Lower lobe of right lung (tissue), 2 donors: ENCODE data around the gene RAB11FIP2. TPM values are rescaled to one million over a fixed set of nuclear protein-coding genes. Genes with fewer than 3 reads are reported as not detected.

ENCODE experiments used
- ATAC-seq, 2 donors: fragments of 200-7000 bp; cut with Tn5 transposase; one replicate each; pipeline ENCODE4 v1.9.1; 2020 to 2022; ENCODE audit warnings: mild to moderate bottlenecking in 2 of 2, moderate library complexity in 2 of 2
- DNase-seq: peaks from one replicate; pipeline ENCODE4 v3.0.0-alpha.2; 2020
- H3K27ac ChIP-seq: fragments of 200-600 bp; one replicate; pipeline ENCODE4 v1.8.0; 2022
- H3K27me3 ChIP-seq: fragments of 200-600 bp; one replicate; pipeline ENCODE4 v1.8.0; 2022; ENCODE audit warnings: low read depth
- H3K36me3 ChIP-seq: fragments of 200-600 bp; one replicate; pipeline ENCODE4 v1.8.0; 2022; ENCODE audit warnings: mild to moderate bottlenecking
- H3K4me1 ChIP-seq: fragments of 200-600 bp; one replicate; pipeline ENCODE4 v1.8.0; 2022
- H3K4me3 ChIP-seq: fragments of 200-600 bp; one replicate; pipeline ENCODE4 v1.8.0; 2022; ENCODE audit warnings: mild to moderate bottlenecking
- H3K9me3 ChIP-seq: fragments of 200-600 bp; one replicate; pipeline ENCODE4 v1.8.0; 2022
- intact Hi-C: fragments of 100-400 bp; cut with DNase I; formaldehyde crosslinking; loops from one replicate; pipeline ENCODE4 v1.11.0; 2022
- total RNA-seq: library from RNA; stranded (reverse); fragmentation: NEBNext Ultra II Directional; extraction: Animal tissue kit (Norgen Biotek cat#: 25700); gene quantifications from one replicate; pipeline ENCODE4 v1.2.1, GENCODE V29; 2021
- TF ChIP-seq, protein P1 (sequence below): fragments of 200-600 bp; IDR thresholded peaks from one replicate; pipeline ENCODE4 v1.8.0; 2022; ENCODE audit warnings: antibody characterized with exemption, mild to moderate bottlenecking
- donor health status: DM: no; HTN: yes; CAD: no; lungs with severe emphysema.

The RAB11FIP2 gene
- total RNA-seq, 1 donor from 2014 or later, result 31.0 TPM

DNA sequence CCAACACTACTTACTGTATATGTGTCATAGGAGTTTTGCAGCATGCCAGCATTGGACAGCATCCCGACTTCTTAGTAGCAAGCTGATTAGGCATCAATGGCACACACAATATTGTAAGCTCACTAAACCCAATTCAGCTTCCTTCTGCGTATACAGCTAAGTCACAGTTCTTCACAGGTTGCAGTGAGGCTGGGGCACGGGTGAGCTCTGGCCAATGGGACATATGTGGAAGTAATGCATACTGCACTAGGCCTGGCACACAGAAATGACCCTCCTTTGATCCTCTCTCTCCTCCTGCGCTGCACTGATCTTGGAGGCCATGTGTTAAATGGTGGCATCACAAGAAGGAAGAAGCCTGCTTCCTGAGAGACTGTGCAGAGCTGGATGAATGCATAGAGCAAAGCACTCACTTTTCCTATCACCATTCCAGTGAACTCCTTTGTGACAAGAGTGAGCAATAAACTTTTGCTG is 11.9 kb downstream of the RAB11FIP2 start:
- no peaks in the 10 kb centered on the region for H3K27me3 ChIP-seq
- no peak overlapping the region for H3K4me3 ChIP-seq
- H3K36me3 ChIP-seq, result peaks cover 10% of the 10 kb centered on the region
- TF ChIP-seq, protein P1, sequence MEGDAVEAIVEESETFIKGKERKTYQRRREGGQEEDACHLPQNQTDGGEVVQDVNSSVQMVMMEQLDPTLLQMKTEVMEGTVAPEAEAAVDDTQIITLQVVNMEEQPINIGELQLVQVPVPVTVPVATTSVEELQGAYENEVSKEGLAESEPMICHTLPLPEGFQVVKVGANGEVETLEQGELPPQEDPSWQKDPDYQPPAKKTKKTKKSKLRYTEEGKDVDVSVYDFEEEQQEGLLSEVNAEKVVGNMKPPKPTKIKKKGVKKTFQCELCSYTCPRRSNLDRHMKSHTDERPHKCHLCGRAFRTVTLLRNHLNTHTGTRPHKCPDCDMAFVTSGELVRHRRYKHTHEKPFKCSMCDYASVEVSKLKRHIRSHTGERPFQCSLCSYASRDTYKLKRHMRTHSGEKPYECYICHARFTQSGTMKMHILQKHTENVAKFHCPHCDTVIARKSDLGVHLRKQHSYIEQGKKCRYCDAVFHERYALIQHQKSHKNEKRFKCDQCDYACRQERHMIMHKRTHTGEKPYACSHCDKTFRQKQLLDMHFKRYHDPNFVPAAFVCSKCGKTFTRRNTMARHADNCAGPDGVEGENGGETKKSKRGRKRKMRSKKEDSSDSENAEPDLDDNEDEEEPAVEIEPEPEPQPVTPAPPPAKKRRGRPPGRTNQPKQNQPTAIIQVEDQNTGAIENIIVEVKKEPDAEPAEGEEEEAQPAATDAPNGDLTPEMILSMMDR, result no peak
- peak overlapping the region; percentile 37 for H3K27ac ChIP-seq
- DNase-seq (peak; percentile 49), ATAC-seq (peak; percentile 23 to 60)
- H3K4me1 ChIP-seq, result peaks cover 28% of the 10 kb centered on the region
- H3K9me3 ChIP-seq, result no peaks in the 10 kb centered on the region
- intact Hi-C loops, result no loop called here

DNA sequence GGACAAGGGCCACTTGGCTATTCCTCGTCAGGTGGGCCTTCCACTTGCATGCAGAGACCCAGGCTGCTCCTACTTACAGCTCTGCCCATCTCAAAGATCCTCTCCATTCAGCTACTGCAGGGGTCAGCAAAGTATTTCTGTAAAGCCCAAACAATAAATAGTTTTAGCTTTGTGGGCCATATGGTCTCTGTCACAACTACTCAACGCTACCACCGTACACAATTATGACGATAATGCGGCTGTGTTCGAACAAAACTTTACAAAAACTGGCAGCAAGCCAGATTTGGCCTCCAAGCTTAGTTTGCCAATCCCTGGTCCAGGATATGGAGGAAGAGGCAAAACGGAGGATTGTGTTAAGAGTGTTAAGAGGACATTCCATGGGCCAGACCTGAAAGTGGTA is 12.8 kb downstream of the RAB11FIP2 start:
- no peak for ATAC-seq
- intact Hi-C loops, result no loop called here
- Histone ChIP-seq H3K9me3 (no peaks in the 10 kb centered on the region), H3K4me3 (no peak overlapping the region), H3K27me3 (no peaks in the 10 kb centered on the region), H3K27ac (no peak overlapping the region), H3K36me3 (peaks cover 10% of the 10 kb centered on the region), H3K4me1 (peaks cover 28% of the 10 kb centered on the region)
- TF ChIP-seq, protein P1, result no peak
- DNase-seq, result no peak

DNA sequence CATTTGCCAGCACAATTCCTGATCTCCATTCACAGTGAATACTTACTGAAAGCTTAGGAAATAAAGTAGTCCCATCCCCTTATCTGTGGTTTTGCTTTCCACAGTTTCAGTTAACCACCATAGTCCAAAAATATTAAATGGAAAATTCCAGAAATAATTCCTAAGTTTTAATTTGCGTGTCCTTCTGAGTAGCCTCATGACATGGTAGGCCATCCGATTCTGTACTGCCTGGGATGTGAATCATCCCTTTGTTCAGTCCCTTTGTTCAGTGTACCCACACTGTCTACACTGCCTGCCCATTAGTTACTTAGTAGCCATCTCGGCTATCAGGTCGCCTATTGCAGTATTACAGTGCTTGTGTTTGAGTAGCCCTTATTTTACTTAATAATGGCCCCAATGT is 14.2 kb downstream of the RAB11FIP2 start:
- no peak for ATAC-seq
- Histone ChIP-seq H3K4me1 (peaks cover 28% of the 10 kb centered on the region), H3K27me3 (no peaks in the 10 kb centered on the region), H3K4me3 (no peak overlapping the region), H3K9me3 (no peaks in the 10 kb centered on the region), H3K27ac (no peak overlapping the region), H3K36me3 (peaks cover 10% of the 10 kb centered on the region)
- intact Hi-C loops, result no loop called here
- TF ChIP-seq, protein P1, result no peak
- no peak for DNase-seq

DNA sequence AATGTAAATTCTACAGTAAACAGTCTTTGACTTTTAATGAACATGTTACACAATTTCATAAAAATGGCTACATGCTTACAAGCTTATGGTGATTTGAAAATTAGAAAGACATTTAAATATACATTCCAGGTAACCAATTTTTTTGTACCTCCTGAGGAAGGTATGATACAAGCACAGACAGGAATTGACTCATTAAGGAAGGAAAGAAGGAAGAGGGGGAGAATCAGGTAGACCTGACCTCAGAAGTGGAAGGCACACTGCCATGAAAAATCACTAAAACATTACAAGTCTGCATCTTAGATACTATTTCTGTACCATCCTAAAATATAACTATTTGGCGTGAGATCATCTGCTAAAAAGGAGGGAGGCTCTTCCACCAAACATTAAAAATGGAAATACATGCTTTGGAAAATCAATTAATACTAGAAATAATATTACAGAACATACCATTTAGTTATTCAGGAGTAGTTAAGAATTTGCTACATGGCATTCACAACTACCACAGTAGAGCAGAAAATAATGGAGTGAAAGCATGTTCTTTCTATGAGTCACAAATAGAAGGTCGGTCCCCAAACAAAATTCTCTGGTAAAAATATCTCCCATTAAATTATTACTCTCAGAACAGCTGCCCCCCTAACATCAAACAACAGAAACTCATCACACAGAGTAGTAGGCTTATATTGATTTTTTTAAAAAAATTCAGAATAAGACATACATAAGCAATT is 15.2 kb downstream of the RAB11FIP2 start:
- ATAC-seq (no peak), DNase-seq (no peak)
- intact Hi-C loops, result no loop called here
- Histone ChIP-seq H3K27me3 (no peaks in the 10 kb centered on the region), H3K4me3 (no peak overlapping the region), H3K36me3 (peaks cover 10% of the 10 kb centered on the region), H3K27ac (no peak overlapping the region), H3K4me1 (peaks cover 26% of the 10 kb centered on the region), H3K9me3 (no peaks in the 10 kb centered on the region)
- TF ChIP-seq, protein P1, result no peak

DNA sequence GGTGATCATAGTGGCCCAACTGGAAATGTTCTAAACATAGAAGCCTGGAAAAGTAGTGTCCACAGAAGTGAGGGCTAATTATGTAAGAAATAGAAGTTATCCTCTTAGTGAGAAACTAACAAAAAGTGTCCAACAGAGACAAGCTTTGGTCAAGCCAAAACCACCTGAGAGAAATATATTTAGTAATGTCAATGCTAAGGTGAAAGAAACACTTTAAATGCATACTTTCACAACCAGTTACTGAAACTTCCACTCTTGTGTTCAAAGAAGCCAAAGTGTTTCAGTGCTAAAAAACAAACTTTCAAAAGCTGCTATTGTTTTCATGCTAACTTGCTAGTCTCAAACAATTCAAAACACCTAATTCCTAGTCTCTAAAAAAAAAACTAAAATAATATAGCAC is 18.1 kb downstream of the RAB11FIP2 start:
- no peak overlapping the region for H3K27ac ChIP-seq
- DNase-seq (no peak), ATAC-seq (peak in 1 of 2 donors; percentile 40)
- H3K27me3 ChIP-seq, result no peaks in the 10 kb centered on the region
- H3K36me3 ChIP-seq, result peaks cover 6% of the 10 kb centered on the region
- intact Hi-C loops, result no loop called here
- no peak overlapping the region for H3K4me3 ChIP-seq
- TF ChIP-seq, protein P1, result no peak
- no peaks in the 10 kb centered on the region for H3K4me1 ChIP-seq
- H3K9me3 ChIP-seq, result no peaks in the 10 kb centered on the region
